CD4-positive, CD25-positive, alpha-beta regulatory T cell (primary cell): Measurements from ENCODE around the gene ALDH16A1. TPM values are rescaled to one million over a fixed set of nuclear protein-coding genes. Genes with fewer than 3 reads are reported as not detected.
A peak's percentile ranks its signal among the peaks of the same experiment; 100 is the strongest.

ENCODE experiments used
- ATAC-seq, 2 donors: fragments of 150-1000 bp; cut with Tn5 transposase; one replicate each; pipeline ENCODE4 v1.10.0; 2021; ENCODE audit warnings: low read depth in 2 of 2, moderate number of reproducible peaks in 2 of 2, moderate library complexity in 1 of 2
- DNase-seq, 3 donors: peaks; one replicate each; pipeline versions ENCODE4 v3.0.0 to v3.0.0-alpha.2; 2012 to 2022; ENCODE audit warnings: mixed read lengths in 1 of 3
- H3K27ac ChIP-seq: one replicate; pipeline ENCODE4 v1.7.0; 2013; ENCODE audit warnings: mild to moderate bottlenecking, low read length; ENCODE audit not compliant: insufficient read depth, poor library complexity, severe bottlenecking
- H3K27me3 ChIP-seq: one replicate; pipeline ENCODE4 v1.7.0; 2013; ENCODE audit warnings: low read length; ENCODE audit not compliant: control insufficient read depth, insufficient read depth
- H3K36me3 ChIP-seq: one replicate; pipeline ENCODE4 v1.7.0; 2013; ENCODE audit warnings: mild to moderate bottlenecking, low read length, moderate library complexity; ENCODE audit not compliant: control insufficient read depth, insufficient read depth
- H3K4me1 ChIP-seq: 2 replicates; pipeline ENCODE4 v1.7.0; 2013; ENCODE audit warnings: mild to moderate bottlenecking, low read length; ENCODE audit not compliant: insufficient read depth, control insufficient read depth, poor library complexity, severe bottlenecking
- H3K4me3 ChIP-seq: one replicate; pipeline ENCODE4 v1.7.0; 2013; ENCODE audit warnings: low read depth, mild to moderate bottlenecking, low read length, moderate library complexity
- H3K9me3 ChIP-seq, 2 experiments: 1 replicate in 1 of 2; 2 replicates in 1 of 2; pipeline ENCODE4 v1.7.0; 2013; ENCODE audit warnings: low read length in 2 of 2, mild to moderate bottlenecking in 1 of 2, moderate library complexity in 1 of 2; ENCODE audit not compliant: control insufficient read depth in 2 of 2
- H3K27ac Mint-ChIP-seq, 3 donors: one replicate each; pipeline ENCODE4 v1.8.0; 2020 to 2022; ENCODE audit warnings: mild to moderate bottlenecking in 3 of 3, mixed read lengths in 3 of 3, moderate library complexity in 2 of 3
- H3K27me3 Mint-ChIP-seq: one replicate; pipeline ENCODE4 v1.8.0; 2022; ENCODE audit warnings: mild to moderate bottlenecking, mixed read lengths
- H3K36me3 Mint-ChIP-seq: one replicate; pipeline ENCODE4 v1.8.0; 2020; ENCODE audit warnings: mixed read lengths
- H3K4me1 Mint-ChIP-seq, 4 donors: one replicate each; pipeline ENCODE4 v1.8.0; 2020 to 2022; ENCODE audit warnings: mixed read lengths in 4 of 4, mild to moderate bottlenecking in 1 of 4
- H3K4me3 Mint-ChIP-seq, 4 donors: one replicate each; pipeline ENCODE4 v1.8.0; 2020 to 2022; ENCODE audit warnings: mild to moderate bottlenecking in 4 of 4, mixed read lengths in 4 of 4, moderate library complexity in 3 of 4
- H3K9me3 Mint-ChIP-seq, 7 donors: one replicate each; pipeline ENCODE4 v1.8.0; 2020 to 2022; ENCODE audit warnings: mixed read lengths in 7 of 7, mild to moderate bottlenecking in 3 of 7, moderate library complexity in 2 of 7
- polyA plus RNA-seq, 4 donors: library from polyadenylated mRNA; unstranded; fragments of 300-500 nt; fragmentation: Illumina TruSeq; gene quantifications; one replicate each; pipeline ENCODE4 v1.2.3, GENCODE V29; 2021
- total RNA-seq: library from RNA; stranded (reverse); gene quantifications from one replicate; pipeline ENCODE4 v1.2.3, GENCODE V29; 2022

ALDH16A1 gene
- total and polyA plus RNA-seq, 5 donors from 2014 or later: 32.7 to 47.1 (median 42.2) TPM

DNA sequence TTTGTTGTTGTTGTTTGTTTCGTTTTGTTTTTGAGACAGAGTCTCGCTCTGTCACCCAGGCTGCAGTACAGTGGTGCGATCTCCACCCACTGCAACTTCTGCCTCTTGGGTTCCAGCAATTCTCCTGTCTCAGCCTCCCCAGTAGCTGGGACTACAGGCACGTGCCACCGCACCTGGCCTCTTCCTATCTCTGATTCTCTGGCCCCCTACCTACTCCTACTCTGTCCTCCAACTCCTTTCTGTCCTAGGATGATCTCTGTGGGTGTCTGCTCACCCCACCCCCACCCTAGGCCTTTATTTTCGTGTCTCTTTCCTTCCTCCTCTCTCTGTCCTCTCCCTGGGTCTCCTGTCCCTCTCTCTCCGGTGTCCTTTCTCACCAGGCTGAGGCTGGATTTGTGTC is 2.6 kb upstream of the ALDH16A1 start:
- H3K9me3 ChIP-seq: no peaks in the 10 kb centered on the region
- Mint-ChIP-seq H3K36me3 (peaks cover 23% of the 10 kb centered on the region), H3K9me3 (no peaks in the 10 kb centered on the region), H3K4me3 (peak overlapping the region; percentile 95 to 100 (median 97)), H3K27me3 (no peaks in the 10 kb centered on the region), H3K27ac (peak overlapping the region in 2 of 3 donors; percentile 98 to 99), H3K4me1 (peaks cover 7 to 64% (median 31%) of the 10 kb centered on the region in 4 donors)
- ATAC-seq (no peak), DNase-seq (no peak)
- no peak overlapping the region for H3K27ac ChIP-seq
- peaks cover 30% of the 10 kb centered on the region for H3K36me3 ChIP-seq
- peaks cover 47% of the 10 kb centered on the region for H3K4me1 ChIP-seq
- no peaks in the 10 kb centered on the region for H3K27me3 ChIP-seq
- H3K4me3 ChIP-seq: peak overlapping the region; percentile 74

DNA sequence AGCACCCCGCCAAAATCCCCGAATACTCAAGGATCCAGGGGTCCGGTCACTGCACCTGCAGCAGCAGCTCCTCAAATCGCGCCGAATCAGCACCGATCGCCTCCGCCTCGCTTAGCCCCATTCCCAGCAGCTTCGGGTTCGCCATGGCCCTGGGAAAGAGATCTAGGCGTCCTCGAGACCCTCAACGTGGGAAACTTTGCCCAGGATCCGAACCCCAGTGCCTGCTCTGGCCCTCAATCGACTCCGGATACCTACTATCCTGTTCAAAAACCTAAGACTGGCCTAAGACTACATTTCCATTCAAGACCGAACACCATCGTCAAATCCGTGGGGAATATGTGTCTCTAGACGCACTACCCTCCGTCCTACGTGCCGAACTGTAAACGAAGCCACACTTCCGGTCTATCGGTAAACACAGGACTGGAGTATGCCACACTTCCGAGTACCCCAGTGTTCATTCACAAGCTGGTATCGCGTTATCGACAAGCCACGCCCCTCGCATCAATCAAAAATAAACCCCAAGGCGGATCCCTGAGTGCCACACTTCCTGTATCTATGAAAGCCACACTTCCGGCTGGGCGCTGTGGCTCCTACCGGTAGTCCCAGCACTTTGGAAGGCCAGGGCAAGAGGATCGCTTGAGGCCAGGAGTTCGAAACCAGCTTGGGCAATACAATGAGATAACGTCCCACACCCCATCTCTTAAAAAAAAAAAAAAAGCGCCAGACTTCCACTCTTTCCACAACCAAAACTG is 1.4 kb upstream of the ALDH16A1 start, which contains the start of gene PIH1D1:
Gene PIH1D1, minus strand, starts transcription at position 385 of the 752 bp plus-strand sequence. Its CDS starts 240 bp downstream, at position 145.
- Histone ChIP-seq H3K36me3 (peaks cover 26% of the 10 kb centered on the region), H3K9me3 (no peaks in the 10 kb centered on the region), H3K4me3 (peak within 1 kb of the TSS; percentile 99), H3K4me1 (peaks cover 47% of the 10 kb centered on the region), H3K27ac (peak within 1 kb of the TSS; percentile 94), H3K27me3 (no peaks in the 10 kb centered on the region)
- Mint-ChIP-seq H3K4me3 (peak within 1 kb of the TSS; percentile 95 to 100 (median 97)), H3K27ac (peak within 1 kb of the TSS; percentile 98 to 99 (median 99)), H3K27me3 (no peaks in the 10 kb centered on the region), H3K4me1 (peaks cover 7 to 65% (median 32%) of the 10 kb centered on the region in 4 donors), H3K9me3 (no peaks in the 10 kb centered on the region), H3K36me3 (peaks cover 24% of the 10 kb centered on the region)
- peak; percentile 91 to 99 (median 95) for DNase-seq
- peak; percentile 66 to 69 for ATAC-seq

DNA sequence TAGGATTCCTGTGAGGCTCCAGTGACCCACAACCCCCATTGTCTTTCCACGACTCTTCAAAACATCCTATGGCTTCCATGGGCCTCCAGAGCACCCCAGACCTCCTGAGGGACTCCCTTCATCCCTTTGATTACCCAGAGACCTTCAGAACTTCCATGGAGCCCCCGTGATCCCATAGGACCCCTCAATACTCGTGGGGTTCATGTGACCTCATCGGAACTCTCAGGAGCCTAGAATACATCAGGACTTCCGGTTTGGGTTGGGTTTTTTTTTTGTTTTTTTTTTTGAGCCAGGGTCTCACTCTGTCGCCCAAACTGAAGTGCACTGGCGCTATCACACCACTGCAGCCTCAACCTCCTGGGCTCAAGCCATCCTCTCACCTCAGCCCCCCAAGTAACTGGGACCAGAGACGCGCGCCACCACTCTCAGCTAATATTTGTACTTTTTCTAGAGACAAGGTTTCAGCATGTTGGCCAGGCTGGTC is 774 bp downstream of the ALDH16A1 start:
- Histone ChIP-seq H3K36me3 (peaks cover 12% of the 10 kb centered on the region), H3K4me1 (peaks cover 37% of the 10 kb centered on the region), H3K9me3 (no peaks in the 10 kb centered on the region), H3K4me3 (peak overlapping the region; percentile 89), H3K27me3 (no peaks in the 10 kb centered on the region), H3K27ac (peak overlapping the region; percentile 94)
- no peak for ATAC-seq
- H3K4me3 Mint-ChIP-seq: peak overlapping the region; percentile 94 to 100 (median 96)
- H3K9me3 Mint-ChIP-seq: no peaks in the 10 kb centered on the region
- peak overlapping the region; percentile 98 to 99 (median 99) for H3K27ac Mint-ChIP-seq
- peaks cover 7 to 62% (median 32%) of the 10 kb centered on the region in 4 donors for H3K4me1 Mint-ChIP-seq
- H3K27me3 Mint-ChIP-seq: no peaks in the 10 kb centered on the region
- no peak for DNase-seq
- peaks cover 20% of the 10 kb centered on the region for H3K36me3 Mint-ChIP-seq

GRCh38 chr19:49455773-49456172 is 2.7 kb downstream of the ALDH16A1 start:
- H3K27ac Mint-ChIP-seq: peak overlapping the region in 2 of 3 donors; percentile 13 to 25
- H3K4me1 ChIP-seq: peaks cover 28% of the 10 kb centered on the region
- peaks cover 19% of the 10 kb centered on the region for H3K36me3 Mint-ChIP-seq
- H3K4me3 Mint-ChIP-seq: peak overlapping the region in 3 of 4 donors; percentile 1 to 64 (median 30)
- H3K27me3 Mint-ChIP-seq: no peaks in the 10 kb centered on the region
- peaks cover 17% of the 10 kb centered on the region for H3K36me3 ChIP-seq
- no peak for DNase-seq
- H3K4me3 ChIP-seq: no peak overlapping the region
- H3K9me3 Mint-ChIP-seq: no peaks in the 10 kb centered on the region
- no peaks in the 10 kb centered on the region for H3K9me3 ChIP-seq
- no peaks in the 10 kb centered on the region for H3K27me3 ChIP-seq
- H3K4me1 Mint-ChIP-seq: peaks cover 7 to 50% (median 24%) of the 10 kb centered on the region in 4 donors
- ATAC-seq: no peak
- H3K27ac ChIP-seq: no peak overlapping the region

- Histone ChIP-seq H3K4me3 (no peak overlapping the region), H3K4me1 (peaks cover 23% of the 10 kb centered on the region), H3K9me3 (no peaks in the 10 kb centered on the region), H3K27ac (no peak overlapping the region), H3K27me3 (no peaks in the 10 kb centered on the region), H3K36me3 (peaks cover 17% of the 10 kb centered on the region)
- ATAC-seq: no peak
- H3K4me1 Mint-ChIP-seq: peaks cover 7 to 48% (median 23%) of the 10 kb centered on the region in 4 donors
- DNase-seq: no peak
- peak overlapping the region in 3 of 4 donors; percentile 1 to 64 (median 30) for H3K4me3 Mint-ChIP-seq
- no peaks in the 10 kb centered on the region for H3K27me3 Mint-ChIP-seq
- peak overlapping the region in 2 of 3 donors; percentile 25 to 42 for H3K27ac Mint-ChIP-seq
- H3K9me3 Mint-ChIP-seq: no peaks in the 10 kb centered on the region
- H3K36me3 Mint-ChIP-seq: peaks cover 18% of the 10 kb centered on the region
Observed at GRCh38 chr19:49456326-49456725, 3.3 kb downstream of the ALDH16A1 start.

DNA sequence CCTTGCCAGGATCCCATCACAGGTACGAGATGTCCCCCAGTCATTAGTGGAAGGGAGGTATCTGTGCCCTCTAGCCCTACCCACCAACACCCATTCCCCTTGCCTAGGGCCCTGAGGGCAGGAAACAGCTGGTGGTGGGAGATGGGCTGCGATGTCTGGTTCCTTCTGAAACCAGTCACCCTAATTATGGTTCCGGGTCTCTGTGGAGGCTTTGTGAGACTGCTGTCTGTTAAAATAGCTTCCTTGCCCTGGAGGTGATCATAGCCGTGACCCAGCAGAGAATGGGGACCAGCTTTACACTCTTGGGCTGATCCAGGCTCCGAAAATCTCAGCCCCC is 5.5 kb downstream of the ALDH16A1 start:
- H3K36me3 ChIP-seq: peaks cover 17% of the 10 kb centered on the region
- H3K9me3 ChIP-seq: no peaks in the 10 kb centered on the region
- H3K27ac ChIP-seq: peak overlapping the region; percentile 45
- peak overlapping the region in 1 of 4 donors; percentile 15 for H3K4me3 Mint-ChIP-seq
- DNase-seq: no peak
- H3K9me3 Mint-ChIP-seq: no peaks in the 10 kb centered on the region
- H3K27me3 Mint-ChIP-seq: no peaks in the 10 kb centered on the region
- no peaks in the 10 kb centered on the region for H3K27me3 ChIP-seq
- no peak overlapping the region for H3K4me3 ChIP-seq
- peaks cover 10% of the 10 kb centered on the region for H3K4me1 ChIP-seq
- no peak for ATAC-seq
- peak overlapping the region in 1 of 3 donors; percentile 20 for H3K27ac Mint-ChIP-seq
- peaks cover 0 to 27% (median 10%) of the 10 kb centered on the region in 4 donors for H3K4me1 Mint-ChIP-seq
- H3K36me3 Mint-ChIP-seq: peaks cover 12% of the 10 kb centered on the region

- Mint-ChIP-seq H3K9me3 (no peaks in the 10 kb centered on the region), H3K36me3 (peaks cover 12% of the 10 kb centered on the region), H3K27me3 (no peaks in the 10 kb centered on the region), H3K27ac (no peak overlapping the region), H3K4me3 (peak overlapping the region in 1 of 4 donors; percentile 78), H3K4me1 (peaks cover 0 to 18% (median 6%) of the 10 kb centered on the region in 4 donors)
- Histone ChIP-seq H3K36me3 (peaks cover 17% of the 10 kb centered on the region), H3K4me3 (no peak overlapping the region), H3K4me1 (peaks cover 2% of the 10 kb centered on the region), H3K9me3 (no peaks in the 10 kb centered on the region), H3K27ac (no peak overlapping the region), H3K27me3 (no peaks in the 10 kb centered on the region)
- ATAC-seq (no peak), DNase-seq (no peak)
Observed at GRCh38 chr19:49459388-49459787, 6.4 kb downstream of the ALDH16A1 start.
